Activated T-cell treated with anti-CD3 and anti-CD28 coated beads for 4 hours (primary cell): ENCODE results near the gene PSMC5.
"Not testable (repeated sequence)": the region's sequence is repeated elsewhere in the genome, so short reads cannot be mapped to it uniquely, and the experiment has no call there.

Experiments used
- DNase-seq: peaks from one replicate; pipeline ENCODE4 v3.0.0-alpha.2; 2020

PSMC5 gene

GRCh38 chr17:63874061-63874626 lies 46.9 kb downstream of the PSMC5 start:
- DNase-seq, result not testable (repeated sequence)

- DNase-seq, result not testable (repeated sequence)
Observed at GRCh38 chr17:63874693-63875092, 47.5 kb downstream of the PSMC5 start.

GRCh38 chr17:63878413-63878812 lies 51.2 kb downstream of the PSMC5 start:
- DNase-seq, result not testable (repeated sequence)

- DNase-seq, result no peak
Observed at GRCh38 chr17:63880706-63881105, 53.5 kb downstream of the PSMC5 start.

- not testable (repeated sequence) for DNase-seq
Observed at GRCh38 chr17:63881337-63881736, 54.1 kb downstream of the PSMC5 start.
